Mesenteric fat pad (tissue), 1 donor: ENCODE results near the gene MEF2D. TPM values are rescaled to one million over a fixed set of nuclear protein-coding genes. Genes with fewer than 3 reads are reported as not detected.

ENCODE experiments used
- DNase-seq: peaks from one replicate; pipeline ENCODE4 v3.0.0-alpha.2; 2020; ENCODE audit warnings: low spot score
- total RNA-seq: library from RNA; stranded (reverse); fragmentation: NEBNext Ultra II Directional; extraction: Animal tissue kit (Norgen Biotek cat#: 25700); gene quantifications from one replicate; pipeline ENCODE4 v1.2.1, GENCODE V29; 2021
- donor health status: DM: yes; HTN: yes; CAD: no.

MEF2D gene
- total RNA-seq, 1 donor from 2014 or later: 38.7 TPM

DNA sequence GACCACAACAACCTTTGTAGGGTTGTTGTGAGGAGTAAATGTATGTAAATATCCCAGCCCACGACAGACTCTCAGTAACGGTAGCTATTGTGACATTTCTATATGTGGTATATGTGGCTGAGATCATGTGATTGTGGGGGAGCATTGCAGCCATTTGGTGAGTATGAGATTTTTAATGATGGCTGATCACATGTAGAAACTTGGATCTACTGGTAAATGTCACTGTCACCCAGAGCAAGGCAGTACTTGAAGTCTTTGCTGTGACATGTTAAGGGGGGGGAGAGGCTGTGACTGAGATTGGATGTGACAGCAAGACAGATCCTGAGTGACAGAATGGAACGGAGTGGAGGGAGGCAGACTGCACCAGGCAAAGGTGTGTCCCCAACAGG is 23.9 kb upstream of the MEF2D start:
- no peak for DNase-seq

GRCh38 chr1:156523801-156524480 is 23.4 kb upstream of the MEF2D start:
- no peak for DNase-seq

GRCh38 chr1:156522443-156522970 is 21.9 kb upstream of the MEF2D start:
- DNase-seq: no peak

GRCh38 chr1:156517748-156518147 is 17.2 kb upstream of the MEF2D start:
- no peak for DNase-seq

- no peak for DNase-seq
These were observed 16.2 kb upstream of the MEF2D start for GRCh38 chr1:156516821-156517220.

GRCh38 chr1:156515956-156516355 is 15.4 kb upstream of the MEF2D start:
- peak; percentile 30 for DNase-seq

DNA sequence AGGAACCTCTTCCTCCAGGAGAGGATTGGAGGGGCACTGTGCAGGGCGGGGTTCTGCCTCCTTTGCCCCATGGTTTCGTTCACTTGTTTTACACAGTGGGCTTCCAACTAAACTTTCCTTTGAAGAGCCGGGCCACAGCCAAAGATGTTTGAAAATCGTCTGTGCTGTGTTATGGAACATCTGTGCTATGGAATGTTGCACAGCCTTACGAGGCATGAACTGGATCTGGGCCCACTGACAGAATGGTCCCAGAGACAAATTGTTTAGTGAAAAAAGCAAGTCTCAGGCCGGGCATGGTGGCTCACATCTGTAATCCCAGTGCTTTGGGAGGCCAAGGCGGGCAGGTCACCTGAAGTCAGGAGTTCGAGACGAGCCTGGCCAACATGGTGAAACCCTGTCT is 12.6 kb upstream of the MEF2D start:
- no peak for DNase-seq

GRCh38 chr1:156511644-156512043 is 11.1 kb upstream of the MEF2D start:
- DNase-seq: no peak

DNA sequence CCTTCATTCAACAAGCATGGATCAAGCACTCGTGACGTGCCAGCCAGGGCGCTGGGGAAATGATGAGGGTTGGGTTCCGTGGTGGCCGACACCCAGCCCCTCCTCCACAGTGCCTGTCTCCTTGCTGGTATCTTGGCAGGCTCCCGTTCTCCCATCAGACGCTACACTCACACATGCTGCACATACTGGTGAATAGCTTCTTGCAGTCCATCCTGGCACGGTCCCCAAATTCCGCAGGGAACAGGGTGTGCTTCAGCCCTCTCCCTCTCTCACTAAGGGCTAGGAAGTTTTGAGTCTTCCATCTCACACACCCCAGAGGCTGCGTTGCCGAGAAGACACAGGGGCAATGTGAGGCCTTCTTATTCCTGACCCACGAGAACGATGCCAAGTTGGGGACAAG is 10.1 kb upstream of the MEF2D start:
- DNase-seq: no peak

DNA sequence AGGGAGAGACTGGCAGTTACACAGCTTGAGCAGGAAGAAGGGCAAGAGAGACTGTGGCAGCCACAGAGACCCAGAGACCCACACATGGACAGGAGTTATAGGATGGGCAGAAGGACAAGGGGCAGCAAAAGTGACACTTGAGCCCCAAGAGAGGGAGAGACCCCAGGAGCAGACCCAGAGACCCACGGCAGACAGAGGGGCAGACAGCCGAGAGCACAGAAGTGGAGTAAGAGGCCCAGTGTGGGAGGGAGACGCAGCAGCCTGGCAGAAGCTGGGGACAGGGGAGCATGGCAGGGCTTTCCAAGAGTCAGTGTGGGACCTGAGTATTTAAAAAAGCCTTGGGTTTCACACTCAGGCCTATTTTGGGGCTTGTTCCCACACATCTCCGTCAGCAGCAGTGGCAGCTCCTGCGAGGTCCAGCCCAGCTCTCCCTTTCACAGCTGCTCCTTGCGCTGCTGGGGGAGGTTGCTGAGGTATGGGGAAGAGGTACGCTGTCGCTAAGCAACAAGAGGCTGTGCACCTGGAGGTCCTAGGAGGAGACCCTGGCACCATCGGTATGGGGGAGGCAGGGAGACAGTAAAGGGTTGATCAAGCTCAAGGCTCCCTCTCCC is 9.0 kb upstream of the MEF2D start:
- DNase-seq: no peak

- DNase-seq: no peak
These were observed 8.3 kb upstream of the MEF2D start for GRCh38 chr1:156508955-156509234.

- no peak for DNase-seq
These were observed 7.8 kb upstream of the MEF2D start for GRCh38 chr1:156508205-156508954.

GRCh38 chr1:156506450-156506849 is 5.9 kb upstream of the MEF2D start:
- no peak for DNase-seq

- DNase-seq: no peak
These were observed 5.2 kb upstream of the MEF2D start for GRCh38 chr1:156505679-156506298.

GRCh38 chr1:156504821-156505678 is 4.5 kb upstream of the MEF2D start:
- DNase-seq: peak; percentile 100

- no peak for DNase-seq
These were observed 3.9 kb upstream of the MEF2D start for GRCh38 chr1:156504438-156504813.

DNA sequence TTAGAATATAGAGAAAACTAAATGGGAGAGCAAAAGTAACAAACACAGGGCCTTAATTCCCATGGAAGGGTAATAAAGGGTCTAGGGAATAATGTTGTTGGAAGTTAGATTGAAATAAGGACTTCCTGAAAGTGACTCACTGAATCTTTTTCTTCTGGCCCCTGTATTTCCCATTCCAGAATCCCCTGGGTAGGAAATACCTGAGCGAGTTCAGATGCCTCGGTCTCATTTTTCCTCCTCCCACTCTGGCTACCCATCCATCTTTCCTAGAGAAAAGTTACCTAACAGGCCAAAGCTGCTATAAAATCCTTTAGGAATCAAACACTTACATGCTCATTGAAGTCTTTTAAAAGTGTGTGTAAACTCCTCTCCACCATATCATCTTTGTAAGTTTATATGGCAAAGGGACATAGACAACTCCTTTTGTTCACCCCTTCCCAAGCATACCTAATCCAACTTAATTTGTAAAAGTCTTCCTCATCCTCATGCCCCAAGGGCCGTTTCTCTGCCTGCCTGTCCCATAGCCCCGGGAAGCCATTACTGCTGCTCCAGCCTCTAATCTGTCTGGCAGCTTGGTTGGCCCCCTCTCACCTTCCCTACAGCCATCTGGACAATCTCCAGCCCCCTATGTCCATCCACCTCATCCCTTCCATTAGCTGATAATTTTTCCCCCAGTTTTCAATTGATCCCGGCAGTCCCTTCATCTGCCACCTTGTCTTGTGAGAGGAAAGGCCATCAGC is 3.3 kb upstream of the MEF2D start:
- DNase-seq: no peak

GRCh38 chr1:156502894-156503697 is 2.5 kb upstream of the MEF2D start:
- no peak for DNase-seq

DNA sequence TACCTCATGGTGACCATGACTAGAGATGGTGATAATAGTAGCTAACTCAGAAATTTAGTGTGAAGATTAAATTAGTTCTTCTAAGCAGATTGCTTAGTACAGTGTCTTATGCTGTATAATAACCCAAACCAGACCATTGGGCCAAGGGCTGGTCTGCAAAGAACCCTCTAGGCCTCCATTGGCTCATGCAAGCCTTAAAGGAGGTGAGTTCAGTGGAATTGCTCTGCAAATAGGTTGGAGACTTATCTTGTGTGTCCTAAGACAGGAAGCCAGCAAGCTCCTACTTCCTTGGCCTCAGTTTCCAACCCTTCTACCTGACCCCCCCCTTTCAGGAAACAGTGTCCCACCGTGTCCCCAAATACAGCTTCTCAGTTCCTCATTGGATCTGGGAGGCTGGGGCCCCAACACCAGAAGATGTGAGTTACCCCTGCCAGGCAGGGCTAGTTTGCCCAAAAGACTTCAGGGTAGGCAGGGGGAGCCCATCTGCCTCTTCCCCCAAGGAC is 1.9 kb upstream of the MEF2D start:
- DNase-seq: no peak
